GM10248 (cell line): Measurements from ENCODE around the gene EFHC1.

ENCODE experiments used
- CTCF ChIA-PET: fragments of 300-600 bp; sonication (Branson Sonifier 250); formaldehyde crosslinking; extraction: SDS; loops from one replicate; lab custom pipeline; 2021; ENCODE audit warnings: antibody characterized with exemption; lab: Yijun Ruan, JAX
- POLR2A ChIA-PET: fragments of 350-650 bp; sonication (Branson Sonifier 250); formaldehyde crosslinking; extraction: SDS; loops from one replicate; lab custom pipeline; 2020; ENCODE audit warnings: antibody characterized with exemption; lab: Yijun Ruan, JAX
- DNase-seq: peaks from one replicate; pipeline ENCODE4 v3.0.0; 2012; ENCODE audit errors: extremely low spot score
- TF ChIP-seq, protein P1 (sequence below): IDR thresholded peaks from 2 replicates; pipeline ENCODE4 v1.5.1; 2012; ENCODE audit warnings: mild to moderate bottlenecking, low read depth; ENCODE audit errors: extremely low read depth, missing control alignments, control extremely low read depth

The EFHC1 gene

DNA sequence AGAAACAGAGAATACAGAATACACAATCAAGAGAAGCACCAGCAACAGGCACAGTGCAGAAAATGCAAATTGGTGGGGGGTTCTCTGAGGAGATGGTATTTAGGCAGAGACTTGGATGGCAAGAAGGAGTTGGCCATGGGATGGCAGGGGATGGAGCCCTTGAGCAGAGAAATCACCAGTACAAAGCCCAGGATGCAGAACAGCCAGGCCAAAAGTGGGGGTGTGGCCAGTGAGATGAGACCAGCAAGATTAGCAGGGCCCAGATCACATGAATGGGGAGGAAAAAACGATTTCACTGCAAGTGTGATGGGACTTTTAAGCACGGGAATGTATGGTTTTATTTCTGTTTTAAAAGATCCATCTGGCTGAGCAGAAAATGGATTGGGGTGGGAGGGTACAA lies 93.3 kb downstream of the EFHC1 start:
- POLR2A ChIA-PET, result no interaction called here
- TF ChIP-seq, protein P1, sequence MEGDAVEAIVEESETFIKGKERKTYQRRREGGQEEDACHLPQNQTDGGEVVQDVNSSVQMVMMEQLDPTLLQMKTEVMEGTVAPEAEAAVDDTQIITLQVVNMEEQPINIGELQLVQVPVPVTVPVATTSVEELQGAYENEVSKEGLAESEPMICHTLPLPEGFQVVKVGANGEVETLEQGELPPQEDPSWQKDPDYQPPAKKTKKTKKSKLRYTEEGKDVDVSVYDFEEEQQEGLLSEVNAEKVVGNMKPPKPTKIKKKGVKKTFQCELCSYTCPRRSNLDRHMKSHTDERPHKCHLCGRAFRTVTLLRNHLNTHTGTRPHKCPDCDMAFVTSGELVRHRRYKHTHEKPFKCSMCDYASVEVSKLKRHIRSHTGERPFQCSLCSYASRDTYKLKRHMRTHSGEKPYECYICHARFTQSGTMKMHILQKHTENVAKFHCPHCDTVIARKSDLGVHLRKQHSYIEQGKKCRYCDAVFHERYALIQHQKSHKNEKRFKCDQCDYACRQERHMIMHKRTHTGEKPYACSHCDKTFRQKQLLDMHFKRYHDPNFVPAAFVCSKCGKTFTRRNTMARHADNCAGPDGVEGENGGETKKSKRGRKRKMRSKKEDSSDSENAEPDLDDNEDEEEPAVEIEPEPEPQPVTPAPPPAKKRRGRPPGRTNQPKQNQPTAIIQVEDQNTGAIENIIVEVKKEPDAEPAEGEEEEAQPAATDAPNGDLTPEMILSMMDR, result no peak
- DNase-seq, result no peak
- CTCF ChIA-PET, result interaction anchor here (1.4 to 1.7 kb wide), 2 partner anchors 15 to 24 kb away, joined by 4 read pairs; no protein-coding TSS in a partner anchor

DNA sequence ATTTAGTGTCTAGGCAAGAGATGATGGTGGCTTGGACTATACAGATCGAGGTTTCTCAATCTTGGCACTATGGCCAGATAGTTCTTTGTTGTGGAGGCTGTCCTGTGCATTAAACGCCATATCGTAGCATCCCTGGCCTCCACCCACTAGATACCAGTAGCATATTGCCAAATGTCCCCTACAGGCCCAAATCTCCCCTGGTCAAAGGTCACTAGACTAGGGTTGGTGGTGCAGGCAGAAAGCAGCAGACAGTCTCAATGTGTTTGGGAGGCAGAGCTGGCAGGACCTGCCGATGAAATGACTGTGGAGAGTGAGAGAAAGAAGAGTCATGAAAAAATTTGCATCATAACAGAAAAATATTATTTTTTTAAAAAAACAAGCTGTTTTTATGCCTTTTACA lies 93.8 kb downstream of the EFHC1 start:
- ChIA-PET CTCF (interaction anchor here (1.4 to 2.0 kb wide), 5 partner anchors 10 to 24 kb away, joined by 4 to 10 read pairs (median 4); no protein-coding TSS in a partner anchor), POLR2A (no interaction called here)
- no peak for DNase-seq
- TF ChIP-seq, protein P1, result no peak

DNA sequence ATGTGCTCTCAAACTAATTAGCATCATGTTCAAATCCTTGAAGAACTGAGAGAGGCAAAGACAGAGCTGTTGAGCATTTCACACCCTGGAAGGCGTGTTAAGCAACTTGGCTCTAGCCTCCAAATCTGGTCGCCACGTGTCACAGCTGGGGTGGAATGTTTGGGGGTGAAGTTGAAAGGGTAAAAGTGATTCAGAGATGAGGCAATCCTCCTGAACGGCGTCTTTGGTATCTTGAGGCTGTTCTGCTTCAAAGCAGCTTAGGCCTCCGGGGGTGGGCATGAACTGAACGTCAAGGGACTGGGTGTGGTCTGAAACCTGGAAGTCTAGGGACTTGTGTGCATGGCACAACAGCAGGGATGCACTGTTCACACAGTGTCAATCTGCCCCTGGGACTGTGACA lies 94.4 kb downstream of the EFHC1 start:
- no peak for DNase-seq
- CTCF ChIA-PET, result interaction anchor here (1.4 to 2.6 kb wide), 6 partner anchors 9 to 25 kb away, joined by 4 to 11 read pairs (median 4); no protein-coding TSS in a partner anchor
- POLR2A ChIA-PET, result no interaction called here
- TF ChIP-seq, protein P1, result no peak

DNA sequence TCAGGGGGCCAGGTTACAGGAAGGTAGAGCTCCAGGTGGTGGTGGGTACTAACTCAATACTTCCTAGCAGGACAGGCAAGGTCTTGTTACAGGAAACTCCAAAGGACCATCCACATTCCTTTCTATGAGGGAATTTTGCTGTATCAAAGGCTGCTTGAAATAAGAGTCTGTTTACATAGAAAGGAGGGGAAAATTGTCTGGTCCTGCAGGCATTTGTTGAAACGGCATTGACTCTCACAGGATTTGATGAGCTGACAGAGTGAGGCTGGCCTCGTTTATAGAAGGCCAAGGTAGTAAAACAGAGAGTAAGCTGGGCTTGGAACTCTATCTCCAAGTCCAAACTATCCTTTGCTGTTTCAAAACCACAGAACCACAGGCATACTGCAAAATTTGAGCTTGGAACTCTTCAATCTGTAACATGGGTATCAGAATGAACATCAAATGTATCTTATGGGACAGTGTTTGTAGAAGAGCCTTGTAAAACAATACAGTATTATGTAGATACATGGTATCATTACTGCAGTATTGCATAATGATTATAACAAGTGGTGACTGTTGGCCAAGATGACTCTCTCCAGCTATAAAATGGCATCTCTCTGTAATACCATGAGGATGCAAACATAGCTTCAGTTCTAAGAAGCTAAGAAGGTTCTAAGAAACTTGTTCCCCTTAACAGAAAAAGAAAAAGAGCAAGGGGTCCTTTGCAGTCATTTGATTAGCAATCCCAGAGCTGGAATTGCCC lies 95.2 kb downstream of the EFHC1 start:
- POLR2A ChIA-PET, result interaction anchor here (0.5 kb wide), 1 partner anchor 217 kb away, joined by 4 read pairs; no protein-coding TSS in a partner anchor
- TF ChIP-seq, protein P1, result no peak
- CTCF ChIA-PET, result interaction anchor here (1.0 to 2.6 kb wide), 9 partner anchors 8 to 61 kb away, joined by 3 to 11 read pairs (median 4); partner anchors contain the start of gene TRAM2
- no peak for DNase-seq

DNA sequence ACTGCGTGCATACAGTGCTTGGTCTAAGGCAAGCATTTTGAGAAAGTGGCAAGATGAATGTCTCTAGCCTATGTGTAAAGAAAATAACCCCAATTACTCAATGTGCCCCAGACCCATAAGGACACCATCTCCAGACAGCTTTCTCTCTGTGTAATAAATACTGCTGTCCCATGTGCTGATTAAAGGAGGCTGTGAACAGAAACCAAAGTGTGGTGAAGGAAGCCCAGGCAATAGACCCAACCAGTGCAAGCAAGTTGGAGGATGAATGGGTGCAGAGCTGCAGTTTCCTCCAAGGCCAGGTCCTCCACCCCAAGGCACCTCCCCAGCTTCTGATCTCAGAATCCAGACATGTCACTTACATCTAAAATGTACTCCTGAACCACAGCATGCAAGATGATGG lies 96.1 kb downstream of the EFHC1 start:
- ChIA-PET POLR2A (no interaction called here), CTCF (interaction anchor here (1.0 to 2.6 kb wide), 7 partner anchors 9 to 60 kb away, joined by 3 to 11 read pairs (median 4); partner anchors contain the start of gene TRAM2)
- no peak for DNase-seq
- TF ChIP-seq, protein P1, result no peak

DNA sequence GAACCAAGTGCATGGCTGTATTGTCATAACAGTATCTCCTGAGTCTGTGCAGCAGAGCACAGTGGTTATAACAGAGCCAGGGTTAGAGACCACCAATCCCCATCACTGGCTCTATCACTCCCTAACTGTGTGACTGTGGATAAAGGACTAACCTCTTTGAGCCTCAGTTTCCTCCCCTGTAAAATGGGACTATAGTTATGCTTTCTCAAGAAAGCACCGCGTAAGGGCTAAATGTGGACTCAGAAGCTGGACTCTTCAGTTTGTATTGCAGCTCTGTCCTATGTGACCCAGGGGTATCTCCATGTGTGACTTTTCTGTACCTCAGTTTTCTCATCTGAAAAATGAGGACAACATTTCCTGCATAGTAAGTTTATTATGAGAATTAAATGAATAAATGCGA lies 96.8 kb downstream of the EFHC1 start:
- no peak for DNase-seq
- TF ChIP-seq, protein P1, result no peak
- ChIA-PET CTCF (interaction anchor here (1.2 to 2.6 kb wide), 5 partner anchors 8 to 59 kb away, joined by 3 to 11 read pairs (median 4); no protein-coding TSS in a partner anchor), POLR2A (no interaction called here)
